HepG2 (cell line): ENCODE data around the gene CDC14B. TPM values are rescaled to one million over a fixed set of nuclear protein-coding genes. Genes with fewer than 3 reads are reported as not detected.

Experiments
- ATF2 ChIP-seq: sonication (generic); formaldehyde crosslinking; IDR thresholded peaks from 2 replicates; pipeline ENCODE4 v1.4.0; 2020; ENCODE audit warnings: missing genetic modification reagents
- CREBL2 ChIP-seq: sonication (generic); formaldehyde crosslinking; IDR thresholded peaks from 2 replicates; pipeline ENCODE4 v1.8.1; 2023; ENCODE audit warnings: missing genetic modification reagents, mild to moderate bottlenecking, borderline replicate concordance
- GATAD2A ChIP-seq: IDR thresholded peaks from 2 replicates; pipeline ENCODE4 v1.6.1; 2016
- GZF1 ChIP-seq: sonication (generic); formaldehyde crosslinking; IDR thresholded peaks from 2 replicates; pipeline ENCODE4 v1.5.1; 2020; ENCODE audit warnings: mild to moderate bottlenecking, missing genetic modification reagents
- HINFP ChIP-seq: sonication (generic); formaldehyde crosslinking; IDR thresholded peaks from 2 replicates; pipeline ENCODE4 v1.4.0; 2020; ENCODE audit warnings: low read depth, mild to moderate bottlenecking, missing genetic modification reagents
- HOXA9 ChIP-seq: sonication (generic); formaldehyde crosslinking; IDR thresholded peaks from 2 replicates; pipeline ENCODE4 v1.8.1; 2022; ENCODE audit warnings: missing genetic modification reagents, mild to moderate bottlenecking, moderate library complexity, borderline replicate concordance
- JUN ChIP-seq: sonication (generic); formaldehyde crosslinking; IDR thresholded peaks from 2 replicates; pipeline ENCODE4 v1.4.0; 2020; ENCODE audit warnings: mild to moderate bottlenecking, missing genetic modification reagents
- KAT2B ChIP-seq: fragments of 150-350 bp; IDR thresholded peaks from 2 replicates; pipeline ENCODE4 v1.6.1; 2014; ENCODE audit warnings: low read depth, low read length, borderline replicate concordance
- MXD4 ChIP-seq: IDR thresholded peaks from 2 replicates; pipeline ENCODE4 v1.6.1; 2016; ENCODE audit warnings: mild to moderate bottlenecking, missing biosample characterization, missing genetic modification reagents
- MYPOP ChIP-seq: sonication (generic); formaldehyde crosslinking; IDR thresholded peaks from 2 replicates; pipeline ENCODE4 v1.8.1; 2023; ENCODE audit warnings: mild to moderate bottlenecking, moderate library complexity, missing genetic modification reagents
- SATB2 ChIP-seq: sonication (generic); formaldehyde crosslinking; IDR thresholded peaks from 2 replicates; pipeline ENCODE4 v1.5.0; 2020; ENCODE audit warnings: missing genetic modification reagents
- SOX5 ChIP-seq: IDR thresholded peaks from 2 replicates; pipeline ENCODE4 v1.6.1; 2016; ENCODE audit warnings: borderline replicate concordance
- THAP8 ChIP-seq: sonication (generic); formaldehyde crosslinking; IDR thresholded peaks from 2 replicates; pipeline ENCODE4 v1.5.1; 2020; ENCODE audit warnings: missing genetic modification reagents, mild to moderate bottlenecking, borderline replicate concordance
- THRA ChIP-seq: sonication (generic); formaldehyde crosslinking; IDR thresholded peaks from 2 replicates; pipeline ENCODE4 v1.4.0; 2020; ENCODE audit warnings: missing genetic modification reagents, borderline replicate concordance
- ZBTB38 ChIP-seq: sonication (generic); formaldehyde crosslinking; IDR thresholded peaks from 2 replicates; pipeline ENCODE4 v1.5.1; 2020; ENCODE audit warnings: mild to moderate bottlenecking, missing genetic modification reagents
- ZFP90 ChIP-seq: sonication (generic); formaldehyde crosslinking; IDR thresholded peaks from 2 replicates; pipeline ENCODE4 v1.8.0; 2022; ENCODE audit warnings: missing genetic modification reagents, mild to moderate bottlenecking, inconsistent platforms, borderline replicate concordance
- ZNF382 ChIP-seq: sonication (generic); formaldehyde crosslinking; IDR thresholded peaks from 2 replicates; pipeline ENCODE4 v1.5.0; 2020; ENCODE audit warnings: missing genetic modification reagents, mild to moderate bottlenecking, borderline replicate concordance
- ZNF430 ChIP-seq: sonication (generic); formaldehyde crosslinking; IDR thresholded peaks from 2 replicates; pipeline ENCODE4 v1.9.0; 2021; ENCODE audit warnings: mild to moderate bottlenecking, missing genetic modification reagents
- ZNF780A ChIP-seq: sonication (generic); formaldehyde crosslinking; IDR thresholded peaks from 2 replicates; pipeline ENCODE4 v1.8.0; 2022; ENCODE audit warnings: mild to moderate bottlenecking, missing genetic modification reagents, moderate library complexity
- ZXDC ChIP-seq: sonication (generic); formaldehyde crosslinking; IDR thresholded peaks from 2 replicates; pipeline ENCODE4 v1.5.0; 2020; ENCODE audit warnings: mild to moderate bottlenecking, missing genetic modification reagents
- polyA plus RNA-seq, 8 experiments: library from polyadenylated mRNA; depleted of rRNA in 3 of 8; stranded (reverse) in 7 of 8; unstranded in 1 of 8; fragments of >200 nt; fragmentation: Illumina TruSeq in 4 of 8; extraction: Trizol in 4 of 8; gene quantifications; 2 replicates each; pipeline versions ENCODE4 v1.2.1 to v1.2.3, GENCODE V29; 2011 to 2016; ENCODE audit warnings: low read depth in 4 of 8, missing spikeins in 1 of 8, mixed read lengths in 1 of 8; ENCODE audit not compliant: insufficient read depth in 1 of 8
- total RNA-seq, 5 experiments: library from RNA; depleted of rRNA; stranded (reverse); fragments of >200 nt; fragmentation: Illumina TruSeq; extraction: Trizol; gene quantifications; 2 replicates each; pipeline ENCODE4 v1.2.3, GENCODE V29; 2016; ENCODE audit warnings: low read depth in 1 of 5

The CDC14B gene
- total and polyA plus RNA-seq, 2 of the 13 experiments (the other 11 are each of a cell fraction or from before 2014, with no cell fraction given) = 25.8 to 33.3 TPM

GRCh38 chr9:96654450-96655197 lies 35.0 kb upstream of the CDC14B start (continued):
- no peak for TF ChIP-seq CREBL2 (CRISPR knock-in tag)
- no peak for TF ChIP-seq THAP8 (CRISPR knock-in tag)
- TF ChIP-seq GZF1 (CRISPR knock-in tag) = no peak
- TF ChIP-seq ZXDC = no peak
- no peak for TF ChIP-seq ZNF780A (CRISPR knock-in tag)
- TF ChIP-seq SOX5 (CRISPR knock-in tag) = no peak; the same call in 1 of the 2 replicates
- TF ChIP-seq ATF2 = no peak
- 0 out of 2 replicates have a peak, but pooled peaks have one; percentile 65 for TF ChIP-seq ZFP90 (CRISPR knock-in tag)
- TF ChIP-seq ZNF430 (CRISPR knock-in tag) = no peak
- TF ChIP-seq JUN (CRISPR knock-in tag) = no peak
- no peak for TF ChIP-seq KAT2B
- TF ChIP-seq MXD4 = no peak
- TF ChIP-seq THRA (CRISPR knock-in tag) = no peak
- no peak for TF ChIP-seq ZNF382 (CRISPR knock-in tag)
- no peak for TF ChIP-seq GATAD2A (CRISPR knock-in tag)
- TF ChIP-seq HINFP = no peak
- no peak for TF ChIP-seq SATB2
- no peak for TF ChIP-seq MYPOP (CRISPR knock-in tag)
- peak; percentile 11; the same call in 1 of the 2 replicates for TF ChIP-seq ZBTB38 (CRISPR knock-in tag)
- TF ChIP-seq HOXA9 = no peak
